Skeletal muscle tissue (tissue), 4 donors: ENCODE results near the gene RSPH3. TPM values are rescaled to one million over a fixed set of nuclear protein-coding genes. Genes with fewer than 3 reads are reported as not detected.

ENCODE experiments used
- H3K27ac ChIP-seq: one replicate; pipeline ENCODE4 v1.7.0; 2013; ENCODE audit warnings: mild to moderate bottlenecking, low read depth, low read length, inconsistent platforms
- H3K27me3 ChIP-seq, 3 donors: one replicate each; pipeline ENCODE4 v1.7.0; 2013; ENCODE audit warnings: low read length in 3 of 3; ENCODE audit not compliant: control insufficient read depth in 3 of 3, insufficient read depth in 3 of 3
- H3K36me3 ChIP-seq, 3 donors: one replicate each; pipeline ENCODE4 v1.7.0; 2013; ENCODE audit warnings: low read length in 3 of 3; ENCODE audit not compliant: control insufficient read depth in 3 of 3, insufficient read depth in 3 of 3
- H3K4me1 ChIP-seq, 3 donors: one replicate each; pipeline ENCODE4 v1.7.0; 2013; ENCODE audit warnings: low read length in 3 of 3, mild to moderate bottlenecking in 3 of 3; ENCODE audit not compliant: control insufficient read depth in 3 of 3, insufficient read depth in 3 of 3
- H3K4me3 ChIP-seq, 3 donors: one replicate each; pipeline ENCODE4 v1.7.0; 2013; ENCODE audit warnings: low read length in 3 of 3
- H3K9ac ChIP-seq, 3 donors: one replicate each; pipeline ENCODE4 v1.7.0; 2013; ENCODE audit warnings: low read length in 3 of 3, mild to moderate bottlenecking in 3 of 3, moderate library complexity in 2 of 3, low read depth in 1 of 3
- H3K9me3 ChIP-seq, 3 donors: one replicate each; pipeline ENCODE4 v1.7.0; 2013; ENCODE audit warnings: low read length in 3 of 3; ENCODE audit not compliant: control insufficient read depth in 3 of 3
- total RNA-seq: library from RNA; depleted of rRNA; stranded (reverse); fragments of >200 nt; gene quantifications from one replicate; pipeline ENCODE4 v1.2.3, GENCODE V29; 2014
- donor health status: Osteomylitis.

RSPH3 gene, protein sequence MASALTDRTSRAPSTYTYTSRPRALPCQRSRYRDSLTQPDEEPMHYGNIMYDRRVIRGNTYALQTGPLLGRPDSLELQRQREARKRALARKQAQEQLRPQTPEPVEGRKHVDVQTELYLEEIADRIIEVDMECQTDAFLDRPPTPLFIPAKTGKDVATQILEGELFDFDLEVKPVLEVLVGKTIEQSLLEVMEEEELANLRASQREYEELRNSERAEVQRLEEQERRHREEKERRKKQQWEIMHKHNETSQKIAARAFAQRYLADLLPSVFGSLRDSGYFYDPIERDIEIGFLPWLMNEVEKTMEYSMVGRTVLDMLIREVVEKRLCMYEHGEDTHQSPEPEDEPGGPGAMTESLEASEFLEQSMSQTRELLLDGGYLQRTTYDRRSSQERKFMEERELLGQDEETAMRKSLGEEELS
- 2.1 TPM for total RNA-seq

DNA sequence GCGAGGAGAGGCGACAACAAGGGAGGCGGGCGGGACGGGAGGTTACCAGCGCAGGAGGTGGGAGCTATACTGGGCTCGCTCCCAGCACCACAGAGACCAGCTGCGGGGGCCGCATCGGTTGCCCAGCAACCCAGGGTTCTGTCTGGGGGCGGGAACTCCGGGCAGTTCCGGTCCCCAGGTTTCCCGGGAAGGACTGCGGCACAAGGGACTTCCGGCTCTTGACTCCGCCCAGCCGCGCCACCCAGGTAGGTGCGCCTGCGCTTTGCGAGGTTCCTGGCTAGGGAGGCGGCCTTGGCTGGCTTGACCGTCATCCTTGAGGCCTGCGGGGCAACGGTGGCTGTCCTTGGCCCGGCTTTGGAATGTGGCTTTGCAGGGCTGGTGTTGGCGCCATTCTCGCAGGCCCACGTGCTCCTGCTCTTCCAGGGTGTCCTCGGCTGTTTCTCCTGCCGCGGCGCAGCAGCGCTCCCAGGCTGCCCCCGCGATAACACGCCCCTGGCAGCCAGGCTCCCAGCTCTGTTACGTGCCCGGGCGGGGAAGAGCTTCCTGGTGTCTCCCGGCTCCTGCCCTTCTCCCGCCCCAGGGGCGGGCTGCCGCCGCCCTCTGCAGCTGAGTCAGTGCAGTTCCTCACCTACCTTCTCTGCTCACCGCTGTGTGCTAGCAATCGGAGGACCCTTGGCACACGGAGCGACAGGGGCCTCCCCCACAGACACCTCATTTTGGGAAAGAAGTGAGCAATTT is at the start of gene RSPH3:
TSS of gene RSPH3 (minus strand) at position 537 of the 738 bp plus-strand sequence. CDS start 652 bp downstream, outside the sequence.
- Histone ChIP-seq H3K27ac (peak within 1 kb of the TSS; percentile 73), H3K27me3 (no peaks in the 10 kb centered on the region), H3K36me3 (no peaks in the 10 kb centered on the region), H3K4me3 (peak within 1 kb of the TSS; percentile 93 to 97 (median 95)), H3K9me3 (no peaks in the 10 kb centered on the region), H3K9ac (peak within 1 kb of the TSS; percentile 88 to 91 (median 90)), H3K4me1 (peaks cover 13 to 28% (median 15%) of the 10 kb centered on the region in 3 donors)

DNA sequence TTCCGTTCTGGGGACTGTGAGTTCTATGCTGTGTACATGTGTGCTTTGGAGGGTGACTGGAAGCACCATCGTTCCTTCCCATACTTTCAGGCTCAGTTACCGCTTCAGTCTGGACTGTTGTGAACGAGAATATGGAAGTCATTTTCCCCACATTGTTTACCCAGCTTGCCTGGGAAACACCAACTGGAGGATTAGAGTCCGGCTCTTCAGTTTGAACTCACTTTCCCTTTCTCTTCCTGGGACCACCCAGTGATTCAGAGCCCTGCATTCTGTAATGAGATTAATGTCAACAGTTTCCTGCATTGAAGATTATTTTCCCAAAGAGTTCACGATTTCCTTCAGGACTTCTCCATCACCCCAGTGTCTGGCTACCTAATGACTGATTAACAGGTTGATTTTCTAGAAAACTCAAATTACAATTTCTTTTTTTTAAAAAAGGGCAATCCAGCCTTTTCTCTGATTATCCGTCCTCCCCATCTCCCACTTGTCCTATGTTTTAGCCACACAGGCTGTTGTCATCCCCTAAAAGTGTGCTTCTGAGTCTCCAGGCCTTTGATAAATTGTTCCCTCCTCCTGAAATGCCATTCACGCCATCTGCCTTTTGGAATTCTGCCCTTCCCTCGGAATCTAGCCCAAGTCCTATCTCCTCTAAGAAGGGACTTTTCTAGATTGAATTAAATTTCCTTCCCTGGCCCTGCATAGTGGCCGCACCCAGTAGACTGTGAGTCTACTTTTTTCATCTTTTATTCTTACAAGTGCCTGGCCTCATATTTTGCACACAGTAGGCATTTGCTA is 48.1 kb upstream of the RSPH3 start:
- H3K27me3 ChIP-seq, result peaks cover 0 to 12% (median 6%) of the 10 kb centered on the region in 3 donors
- H3K9ac ChIP-seq, result no peak overlapping the region
- H3K4me1 ChIP-seq, result peaks cover 0 to 5% (median 0%) of the 10 kb centered on the region in 3 donors
- no peaks in the 10 kb centered on the region for H3K36me3 ChIP-seq
- H3K27ac ChIP-seq, result no peak overlapping the region
- no peaks in the 10 kb centered on the region for H3K9me3 ChIP-seq
- no peak overlapping the region for H3K4me3 ChIP-seq

DNA sequence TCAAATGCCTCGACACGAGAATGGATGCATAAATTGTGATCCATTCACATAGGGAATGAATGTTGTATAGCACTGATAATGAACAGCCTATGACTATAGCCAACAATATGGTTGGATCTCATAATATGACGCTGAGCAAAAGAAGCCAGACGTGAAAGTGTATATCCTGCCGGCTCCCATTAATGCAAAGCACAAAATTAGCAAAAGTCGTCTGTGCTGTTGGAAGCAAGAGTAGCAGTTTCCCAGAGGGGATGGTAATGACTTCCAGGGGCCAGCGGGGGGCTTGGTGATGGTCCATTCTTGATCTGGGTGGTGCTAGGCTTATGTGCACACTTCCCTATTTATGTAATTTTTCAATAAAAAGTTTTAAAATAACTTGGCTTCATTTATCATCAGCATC is 45.8 kb upstream of the RSPH3 start:
- Histone ChIP-seq H3K27me3 (peaks cover 0 to 12% (median 6%) of the 10 kb centered on the region in 3 donors), H3K9ac (no peak overlapping the region), H3K9me3 (no peaks in the 10 kb centered on the region), H3K27ac (no peak overlapping the region), H3K4me1 (peaks cover 0 to 6% (median 0%) of the 10 kb centered on the region in 3 donors), H3K4me3 (no peak overlapping the region), H3K36me3 (no peaks in the 10 kb centered on the region)

DNA sequence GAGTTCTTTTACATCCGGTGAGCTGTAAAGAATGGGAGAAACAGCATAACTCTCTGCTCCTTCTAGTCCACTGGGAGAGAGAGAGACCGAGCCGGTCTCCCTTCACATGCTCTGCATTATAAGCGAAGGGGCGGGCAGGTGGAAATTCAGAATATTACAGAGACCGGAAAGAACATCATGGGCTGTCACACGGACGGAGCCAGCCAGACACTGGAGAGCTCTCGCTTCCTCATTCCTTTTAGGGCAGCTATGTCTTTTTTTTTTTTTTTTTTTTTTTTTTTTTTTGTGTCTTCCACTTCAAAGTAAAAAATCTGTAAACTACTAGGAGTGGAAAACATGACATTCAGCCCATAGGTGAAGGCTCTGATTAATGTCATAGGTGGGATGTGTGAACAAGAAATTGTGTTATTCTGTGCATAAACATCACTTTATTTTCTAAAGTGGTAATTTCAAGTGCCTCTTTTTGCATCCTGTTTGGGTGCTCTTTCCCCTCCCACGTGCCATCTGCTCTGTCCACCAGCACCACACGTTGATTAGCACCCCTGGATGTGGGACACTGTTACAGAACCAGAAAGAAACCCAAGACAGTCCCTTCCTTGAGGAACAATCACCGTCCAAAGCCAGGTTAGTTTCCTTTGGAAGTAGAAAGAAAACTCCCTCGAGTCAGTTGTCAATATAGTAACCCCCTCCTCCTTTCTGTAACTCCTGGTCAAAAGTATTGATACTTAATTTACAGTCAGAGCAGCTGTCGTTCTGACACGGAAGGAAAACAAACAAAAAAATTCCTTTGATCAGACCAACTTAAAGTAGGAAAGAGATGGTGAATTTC is 45.1 kb upstream of the RSPH3 start, which contains the start of gene TAGAP:
TSS of gene TAGAP (minus strand) at position 93 of the 829 bp plus-strand sequence. CDS start 845 bp downstream, outside the sequence.
- peak within 1 kb of the TSS in 2 of 3 donors; percentile 20 to 31 for H3K4me3 ChIP-seq
- peaks cover 0 to 12% (median 6%) of the 10 kb centered on the region in 3 donors for H3K27me3 ChIP-seq
- H3K27ac ChIP-seq, result no peak within 1 kb of the TSS
- H3K36me3 ChIP-seq, result no peaks in the 10 kb centered on the region
- no peaks in the 10 kb centered on the region for H3K9me3 ChIP-seq
- peaks cover 0 to 6% (median 0%) of the 10 kb centered on the region in 3 donors for H3K4me1 ChIP-seq
- peak within 1 kb of the TSS in 2 of 3 donors; percentile 11 to 34 for H3K9ac ChIP-seq

DNA sequence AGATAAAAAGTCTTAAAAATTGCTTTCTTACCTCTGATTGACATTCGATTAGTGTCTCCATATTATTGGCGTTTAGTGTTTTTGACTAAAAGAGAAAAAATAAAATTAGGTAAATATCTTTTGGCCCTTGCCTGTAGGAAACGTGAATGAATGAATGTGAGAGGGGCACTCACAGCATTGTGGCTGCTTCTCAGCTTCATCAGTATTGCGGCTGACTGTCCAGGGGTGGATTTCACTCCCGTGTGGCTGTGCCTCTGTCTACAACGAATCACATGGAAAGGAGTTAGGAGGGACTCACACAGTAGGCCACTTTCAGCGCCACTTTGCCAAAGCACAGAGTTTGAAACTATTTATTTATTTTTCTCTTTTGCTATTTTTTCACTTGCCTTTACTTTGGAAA is 43.9 kb upstream of the RSPH3 start:
- no peaks in the 10 kb centered on the region for H3K9me3 ChIP-seq
- peak overlapping the region in 1 of 3 donors; percentile 20 for H3K4me3 ChIP-seq
- H3K4me1 ChIP-seq, result peaks cover 0 to 6% (median 0%) of the 10 kb centered on the region in 3 donors
- no peak overlapping the region for H3K27ac ChIP-seq
- no peak overlapping the region for H3K9ac ChIP-seq
- peaks cover 0 to 9% (median 6%) of the 10 kb centered on the region in 3 donors for H3K27me3 ChIP-seq
- no peaks in the 10 kb centered on the region for H3K36me3 ChIP-seq

DNA sequence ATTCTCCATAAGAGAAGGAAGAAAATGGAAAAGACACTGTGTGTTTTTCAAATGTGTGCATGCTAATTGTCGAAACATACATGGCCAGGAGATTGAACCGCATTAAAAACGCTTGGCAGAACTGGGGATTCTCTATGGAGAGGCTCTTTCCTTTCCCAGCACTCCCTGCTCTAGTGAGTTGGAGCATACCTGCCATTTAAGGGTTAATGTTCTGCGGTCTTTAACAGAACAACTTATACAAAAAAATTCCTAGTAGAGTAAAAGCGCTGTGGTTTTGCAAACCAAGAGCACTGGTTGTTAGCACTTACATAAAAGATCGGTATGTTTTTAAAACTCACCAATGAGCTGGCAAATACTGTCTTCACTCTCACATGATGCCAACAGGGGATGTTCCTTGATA is 43.2 kb upstream of the RSPH3 start:
- H3K4me1 ChIP-seq, result peaks cover 0 to 6% (median 0%) of the 10 kb centered on the region in 3 donors
- peaks cover 0 to 9% (median 6%) of the 10 kb centered on the region in 3 donors for H3K27me3 ChIP-seq
- no peaks in the 10 kb centered on the region for H3K9me3 ChIP-seq
- H3K9ac ChIP-seq, result no peak overlapping the region
- no peaks in the 10 kb centered on the region for H3K36me3 ChIP-seq
- no peak overlapping the region for H3K4me3 ChIP-seq
- no peak overlapping the region for H3K27ac ChIP-seq

DNA sequence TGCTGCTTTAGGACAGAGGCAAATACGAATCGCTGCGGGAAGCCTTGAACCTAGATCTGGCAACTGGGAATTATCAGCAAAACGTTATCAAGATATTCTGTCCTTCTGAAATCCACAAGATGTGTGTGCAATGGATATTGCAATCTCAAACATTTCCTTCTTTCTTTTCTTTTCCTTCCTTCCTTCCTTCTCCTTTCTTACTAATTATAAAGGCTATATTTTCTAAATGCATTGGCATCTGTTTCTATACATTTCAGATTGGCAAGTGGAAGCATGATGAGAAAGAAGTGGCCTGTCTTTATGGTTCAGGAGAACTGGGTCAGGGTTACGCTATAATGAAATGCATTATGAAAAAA is 42.8 kb upstream of the RSPH3 start:
- Histone ChIP-seq H3K4me3 (peak overlapping the region in 1 of 3 donors; percentile 44), H3K4me1 (peaks cover 0 to 6% (median 0%) of the 10 kb centered on the region in 3 donors), H3K27ac (no peak overlapping the region), H3K27me3 (peaks cover 0 to 6% (median 4%) of the 10 kb centered on the region in 3 donors), H3K9me3 (no peaks in the 10 kb centered on the region), H3K36me3 (no peaks in the 10 kb centered on the region), H3K9ac (no peak overlapping the region)

DNA sequence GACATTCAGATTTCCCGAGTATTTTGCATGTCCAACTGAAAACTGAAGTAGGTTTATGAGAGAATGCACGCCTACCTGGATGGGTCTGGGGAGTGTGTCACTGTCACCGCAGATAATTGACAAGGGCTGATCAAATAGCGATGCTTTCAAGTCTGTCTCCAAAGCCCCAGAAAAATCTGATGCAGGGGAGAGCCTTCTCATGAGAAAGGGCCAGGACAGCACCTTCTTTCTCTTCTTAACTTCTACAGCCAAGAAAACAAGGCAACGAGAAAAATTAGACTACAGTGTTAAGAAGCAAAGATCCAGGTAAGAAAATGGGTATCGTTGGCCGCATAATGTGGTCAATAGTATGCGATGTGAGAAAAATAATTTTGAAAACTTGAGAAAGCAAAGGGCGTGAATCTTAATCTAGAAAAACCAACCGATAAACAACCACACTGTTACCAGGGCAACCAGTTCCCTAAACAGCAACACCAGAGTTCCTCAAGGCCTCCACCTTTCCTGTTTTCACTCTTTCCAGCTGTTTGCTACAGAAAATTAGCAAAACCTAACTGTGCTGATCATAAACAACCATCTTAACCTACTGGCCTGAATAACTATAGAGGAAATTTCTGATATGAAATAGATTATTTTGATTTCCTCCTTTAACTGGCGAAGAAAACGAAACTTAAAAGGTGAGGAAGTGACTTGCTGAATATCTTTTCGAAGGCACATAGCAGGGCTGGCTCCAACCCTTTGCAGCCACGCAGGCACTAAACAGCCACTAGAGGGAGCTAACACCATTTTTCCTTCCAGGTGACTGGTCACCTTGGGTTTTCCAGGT is 42.2 kb upstream of the RSPH3 start:
- H3K27me3 ChIP-seq, result peaks cover 0 to 3% (median 0%) of the 10 kb centered on the region in 3 donors
- H3K9ac ChIP-seq, result no peak overlapping the region
- H3K36me3 ChIP-seq, result no peaks in the 10 kb centered on the region
- peak overlapping the region in 2 of 3 donors; percentile 13 to 44 for H3K4me3 ChIP-seq
- peaks cover 0 to 6% (median 0%) of the 10 kb centered on the region in 3 donors for H3K4me1 ChIP-seq
- no peaks in the 10 kb centered on the region for H3K9me3 ChIP-seq
- no peak overlapping the region for H3K27ac ChIP-seq
